Measurements from ENCODE around the gene GPRASP3. TPM values are rescaled to one million over a fixed set of nuclear protein-coding genes. Genes with fewer than 3 reads are reported as not detected.
"Not testable (repeated sequence)": the region's sequence is repeated elsewhere in the genome, so short reads cannot be mapped to it uniquely, and the experiment has no call there.

The GPRASP3 gene, protein sequence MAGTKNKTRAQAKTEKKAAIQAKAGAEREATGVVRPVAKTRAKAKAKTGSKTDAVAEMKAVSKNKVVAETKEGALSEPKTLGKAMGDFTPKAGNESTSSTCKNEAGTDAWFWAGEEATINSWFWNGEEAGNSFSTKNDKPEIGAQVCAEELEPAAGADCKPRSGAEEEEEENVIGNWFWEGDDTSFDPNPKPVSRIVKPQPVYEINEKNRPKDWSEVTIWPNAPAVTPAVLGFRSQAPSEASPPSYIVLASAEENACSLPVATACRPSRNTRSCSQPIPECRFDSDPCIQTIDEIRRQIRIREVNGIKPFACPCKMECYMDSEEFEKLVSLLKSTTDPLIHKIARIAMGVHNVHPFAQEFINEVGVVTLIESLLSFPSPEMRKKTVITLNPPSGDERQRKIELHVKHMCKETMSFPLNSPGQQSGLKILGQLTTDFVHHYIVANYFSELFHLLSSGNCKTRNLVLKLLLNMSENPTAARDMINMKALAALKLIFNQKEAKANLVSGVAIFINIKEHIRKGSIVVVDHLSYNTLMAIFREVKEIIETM
- 3.7 TPM for polyA plus RNA-seq (2013, experiment 1 of 2; ENCODE audit: insufficient read length)
- 4.1 TPM for polyA plus RNA-seq (2013, experiment 2 of 2; ENCODE audit: insufficient read length)

DNA sequence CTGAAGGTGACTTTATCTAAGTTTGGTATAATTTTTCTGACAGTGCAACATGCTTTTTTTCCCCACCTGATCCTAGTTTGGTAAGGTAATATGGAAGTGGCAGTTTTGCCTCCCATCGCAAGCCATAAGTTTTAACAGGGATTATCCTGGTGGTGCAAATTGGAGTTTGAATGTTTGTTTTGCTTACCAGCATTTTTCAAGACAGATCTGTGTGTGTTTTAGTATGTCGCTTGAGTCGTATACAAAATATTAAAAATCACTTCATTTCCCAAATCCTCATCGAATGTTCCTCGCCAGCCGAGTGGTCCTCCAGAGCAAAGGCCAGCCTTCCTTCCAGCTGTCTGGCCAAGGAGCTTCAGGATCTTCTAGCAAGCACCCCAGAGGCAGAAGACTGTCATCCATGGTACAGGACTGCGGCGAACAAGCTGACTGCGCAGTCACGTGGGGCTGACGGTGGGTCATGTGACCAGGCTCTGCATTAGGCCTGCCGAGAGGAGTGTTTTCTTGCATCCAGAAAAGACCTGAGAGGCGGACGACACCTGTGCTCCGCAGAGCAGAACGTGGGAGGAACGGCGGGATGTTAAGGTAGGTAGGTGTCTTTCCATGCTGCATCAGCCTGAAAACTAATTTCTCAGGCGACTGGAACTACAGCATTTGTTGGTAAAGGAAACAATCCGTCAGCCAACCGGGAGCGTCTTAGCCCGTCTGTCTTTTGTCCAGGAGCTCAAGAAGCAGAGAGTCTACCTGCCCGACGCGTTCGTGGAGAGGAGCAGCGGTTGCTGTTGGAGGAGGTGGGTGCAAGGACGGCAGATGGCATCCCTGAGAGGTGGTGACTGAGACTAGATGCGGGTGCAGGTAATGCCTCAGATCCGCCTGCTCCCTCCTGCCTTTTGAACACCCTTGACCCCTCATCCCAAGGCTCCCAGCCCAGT, at the start of gene GPRASP3:
TSS of gene GPRASP3 (plus strand) at position 507 of the 932 bp plus-strand sequence. CDS start 28,253 bp downstream, outside the sequence.
- DNase-seq: peak; percentile 77

DNA sequence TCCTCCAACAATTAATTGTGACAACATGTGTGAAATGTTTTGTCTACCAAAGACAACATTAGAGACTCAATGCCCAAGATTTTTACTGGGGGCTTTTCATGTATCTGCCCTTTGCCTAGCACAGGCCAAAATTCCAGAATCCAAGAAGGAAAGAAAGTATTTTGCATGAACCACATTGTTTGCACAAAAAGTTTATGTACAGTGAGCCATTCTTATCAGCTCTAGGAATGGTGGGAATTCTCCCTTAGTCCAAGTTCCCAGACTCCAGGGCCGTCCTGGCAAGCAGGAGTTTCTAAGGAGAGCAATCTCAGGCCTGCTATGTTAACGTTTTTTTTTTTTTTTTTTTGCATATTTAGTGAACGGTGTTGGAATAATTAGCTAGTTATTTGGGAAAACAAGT, 47.7 kb upstream of the GPRASP3 start:
- peak; percentile 54 for DNase-seq

DNA sequence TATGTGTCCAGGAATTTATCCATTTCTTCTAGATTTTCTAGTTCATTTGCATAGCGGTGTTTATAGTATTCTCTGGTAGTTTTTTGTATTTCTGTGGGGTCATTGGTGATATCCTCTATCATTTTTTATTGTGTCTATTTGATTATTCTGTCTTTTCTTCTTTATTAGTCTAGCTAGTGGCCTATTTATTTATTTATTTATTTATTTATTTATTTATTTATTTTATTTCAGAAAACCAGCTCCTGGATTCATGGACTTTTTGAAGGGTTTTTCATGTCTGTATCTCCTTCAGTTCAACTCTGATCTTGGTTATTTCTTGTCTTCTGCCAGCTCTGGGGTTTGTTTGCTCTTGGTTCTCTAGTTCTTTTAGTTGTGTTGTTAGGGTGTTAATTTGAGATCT, 43.1 kb upstream of the GPRASP3 start:
- not testable (repeated sequence) for DNase-seq

DNA sequence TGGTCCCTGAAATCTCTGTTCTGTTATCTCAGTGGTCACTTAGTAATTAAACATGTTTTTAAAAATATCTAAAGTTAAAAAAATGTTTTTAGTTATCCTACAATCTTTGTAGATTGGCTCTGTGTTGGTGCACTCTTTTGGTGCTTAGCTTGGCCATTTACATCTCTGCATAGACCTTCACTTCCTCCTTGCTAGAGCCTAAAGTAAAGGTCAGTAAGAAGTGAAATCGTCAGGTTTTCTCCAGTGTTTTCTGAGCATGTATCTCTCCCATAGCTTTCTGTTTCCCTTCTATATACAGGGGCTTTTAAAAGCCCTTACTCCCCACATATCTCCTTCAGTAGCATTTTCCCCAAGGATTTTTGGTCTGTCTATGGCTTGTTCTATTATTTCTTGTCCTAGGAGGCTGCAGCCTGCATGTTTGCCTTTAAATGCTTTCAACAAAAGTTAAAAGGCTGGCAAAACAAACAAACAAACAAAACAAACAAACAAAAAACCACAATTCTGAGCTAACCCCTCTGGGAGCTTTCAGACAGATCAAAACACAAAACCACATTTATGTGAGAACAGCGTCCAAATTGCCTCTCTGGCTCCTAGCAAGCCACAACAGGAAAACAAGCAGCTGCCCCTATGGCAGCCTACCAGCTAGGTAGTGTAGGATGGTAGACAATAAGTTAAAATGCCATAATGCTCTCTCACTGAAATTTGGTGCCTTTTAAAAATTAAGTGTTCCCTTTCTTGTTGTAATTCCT, 35.6 kb upstream of the GPRASP3 start:
- DNase-seq: no peak

DNA sequence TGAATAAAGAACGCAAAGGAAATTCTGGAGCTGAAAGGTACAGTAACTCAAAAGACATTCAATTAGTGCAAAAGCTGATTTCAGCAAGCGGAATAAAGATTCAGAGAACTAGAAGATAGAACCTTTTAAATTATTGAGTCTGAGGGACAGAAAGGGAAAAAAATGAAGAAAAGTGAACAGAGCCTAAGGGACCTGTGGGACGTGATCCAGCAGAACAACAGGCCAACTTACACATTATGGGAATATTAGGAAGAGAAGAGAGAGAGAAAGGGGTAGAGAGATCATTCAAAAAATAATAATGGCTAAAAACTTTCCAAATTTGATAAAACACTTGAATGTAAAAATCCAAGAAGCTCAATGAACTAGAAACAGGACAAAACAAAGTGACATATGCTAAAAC, 25.8 kb upstream of the GPRASP3 start:
- no peak for DNase-seq

DNA sequence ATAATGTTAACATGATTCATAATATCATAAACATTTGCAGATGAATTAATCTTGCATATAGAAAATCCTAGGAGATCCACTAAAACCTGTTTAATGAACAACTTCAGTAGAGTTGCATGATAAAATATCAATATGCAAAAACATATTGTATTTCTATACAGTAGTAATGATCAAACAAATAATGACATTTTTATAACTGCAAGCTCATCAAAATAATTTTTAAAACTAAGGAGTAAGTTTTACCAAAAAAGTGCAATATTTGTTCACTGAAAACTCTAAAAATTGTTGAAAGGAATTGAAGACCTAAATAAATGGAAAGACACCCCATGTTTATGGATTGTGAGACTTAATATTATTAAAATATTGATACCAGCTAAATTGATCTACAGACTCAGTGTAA, 24.2 kb upstream of the GPRASP3 start:
- DNase-seq: no peak

DNA sequence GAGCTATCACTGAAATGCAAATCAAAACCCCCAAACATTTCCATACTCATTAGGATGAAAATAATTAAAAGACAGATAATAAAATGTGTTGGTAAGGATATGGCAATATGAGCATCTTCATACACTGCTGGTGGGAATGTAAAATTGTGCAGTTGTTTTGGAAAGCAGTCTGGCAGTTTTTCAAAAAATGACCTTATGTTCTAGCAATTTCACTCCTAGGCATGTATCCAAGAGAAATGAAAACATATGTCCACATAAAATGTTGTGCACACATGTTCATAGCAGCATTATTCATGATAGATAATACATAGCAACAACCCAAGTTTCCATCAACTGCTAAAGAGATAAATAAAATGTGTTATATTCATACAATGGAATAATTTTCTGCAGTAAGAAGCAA, 23.0 kb upstream of the GPRASP3 start:
- peak; percentile 62 for DNase-seq

DNA sequence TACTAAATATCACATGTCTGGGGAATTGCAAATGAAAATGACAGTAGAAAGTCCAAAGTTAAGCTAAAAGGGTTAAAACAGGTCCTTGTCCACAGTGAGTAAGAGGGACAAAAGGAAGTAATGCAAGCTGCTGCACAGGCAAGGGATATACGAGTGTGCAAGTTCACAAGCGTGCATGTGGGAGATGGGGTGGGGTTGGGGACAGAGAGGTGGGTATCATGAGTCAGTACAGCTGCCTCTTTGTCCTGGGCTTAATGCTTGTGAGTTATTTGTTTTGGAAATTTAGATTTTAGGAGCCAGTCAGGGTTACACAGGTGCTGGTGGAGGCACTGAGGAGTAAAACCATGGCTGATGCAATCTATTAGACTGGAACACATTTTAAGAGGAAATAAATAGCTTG, 11.6 kb upstream of the GPRASP3 start:
- DNase-seq: no peak

DNA sequence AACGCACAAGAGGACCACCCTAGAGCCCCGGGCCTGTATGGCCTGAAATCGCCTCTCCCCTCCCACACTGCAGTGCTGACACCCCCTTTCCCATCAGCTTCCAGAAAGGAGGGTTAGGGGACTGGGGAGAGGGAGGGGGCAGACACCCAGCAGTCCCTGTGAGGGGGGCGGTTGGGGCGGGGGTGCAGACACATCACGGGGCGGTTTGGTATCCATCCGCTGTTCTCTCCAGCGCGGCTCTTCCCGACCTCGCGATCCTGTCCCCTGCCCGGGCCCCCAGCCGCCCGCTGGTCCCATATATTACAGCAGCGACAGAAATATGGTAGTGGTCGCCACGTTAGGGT, 8.7 kb upstream of the GPRASP3 start:
- peak; percentile 3 for DNase-seq

DNA sequence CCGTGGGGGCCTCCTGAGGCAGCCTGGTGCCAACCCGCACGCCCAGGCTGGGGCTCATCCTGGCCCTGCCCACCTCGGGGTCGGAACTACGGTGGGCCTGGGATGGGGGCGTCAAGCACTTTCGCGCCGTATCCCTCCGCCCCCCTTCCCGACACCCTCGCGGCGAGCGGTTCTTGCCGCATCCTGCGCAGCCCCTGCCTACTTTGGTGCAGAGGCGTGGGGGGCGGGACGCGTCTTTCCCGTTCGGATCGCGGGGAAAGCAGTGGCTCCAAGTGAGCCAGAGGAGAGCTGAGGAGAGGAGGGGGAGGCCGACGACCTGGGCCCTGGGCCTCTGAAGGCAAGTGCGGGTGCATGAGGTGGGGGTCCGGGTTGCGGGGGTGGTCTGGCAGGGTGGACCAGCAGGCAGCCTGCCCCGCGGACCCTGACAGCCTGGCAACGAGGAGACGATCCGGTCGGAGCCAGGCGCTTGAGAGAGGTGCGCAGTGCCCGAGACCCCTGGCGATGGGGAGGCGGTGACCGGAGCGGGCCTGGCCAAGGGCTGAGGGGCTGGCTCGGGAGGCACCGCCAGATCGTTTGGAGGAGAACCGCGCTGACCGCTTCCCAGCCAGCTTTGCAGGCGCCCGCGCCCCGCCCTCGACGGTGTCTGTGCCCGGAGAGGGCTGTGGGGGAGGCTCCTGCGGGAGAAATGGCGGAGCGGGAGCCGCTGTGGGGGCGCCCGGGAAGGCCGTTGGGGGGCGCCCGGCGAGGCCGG, 8.2 kb upstream of the GPRASP3 start, which contains the start of gene GPRASP2:
TSS of gene GPRASP2 (plus strand) at position 233 of the 751 bp plus-strand sequence. CDS start 2,422 bp downstream, outside the sequence.
- DNase-seq: peak; percentile 22

DNA sequence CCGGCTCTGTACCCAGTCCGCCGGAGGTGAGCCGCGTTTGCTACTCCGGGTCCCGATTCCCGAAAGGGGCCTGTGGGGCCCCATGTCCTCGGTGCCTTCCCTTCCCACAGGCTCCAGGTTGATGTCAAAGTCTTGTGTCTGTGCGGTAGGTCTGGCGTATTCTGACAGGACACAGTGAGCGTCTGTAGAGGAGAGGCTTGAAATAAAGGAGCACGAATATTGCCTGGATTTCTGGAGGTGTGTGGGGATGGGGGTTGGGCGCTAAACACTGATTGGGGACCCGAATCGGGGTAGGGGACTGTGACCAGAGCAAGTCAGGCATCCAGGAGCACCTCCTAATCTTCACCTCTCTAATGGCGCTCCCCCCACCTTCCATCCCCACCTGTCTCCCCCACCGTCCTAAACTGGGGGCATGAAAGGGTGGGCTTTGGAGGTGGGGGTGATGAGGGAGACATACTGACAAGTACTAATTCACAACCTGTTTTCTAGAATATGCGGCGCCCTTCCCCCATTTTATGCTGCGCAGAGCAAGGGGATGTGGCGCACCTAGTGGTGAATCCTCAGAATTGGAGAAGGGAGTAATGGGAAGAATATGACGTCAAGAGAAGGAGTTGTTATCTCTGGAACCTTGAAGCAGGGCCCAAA, 7.4 kb upstream of the GPRASP3 start:
- peak; percentile 57 for DNase-seq

DNA sequence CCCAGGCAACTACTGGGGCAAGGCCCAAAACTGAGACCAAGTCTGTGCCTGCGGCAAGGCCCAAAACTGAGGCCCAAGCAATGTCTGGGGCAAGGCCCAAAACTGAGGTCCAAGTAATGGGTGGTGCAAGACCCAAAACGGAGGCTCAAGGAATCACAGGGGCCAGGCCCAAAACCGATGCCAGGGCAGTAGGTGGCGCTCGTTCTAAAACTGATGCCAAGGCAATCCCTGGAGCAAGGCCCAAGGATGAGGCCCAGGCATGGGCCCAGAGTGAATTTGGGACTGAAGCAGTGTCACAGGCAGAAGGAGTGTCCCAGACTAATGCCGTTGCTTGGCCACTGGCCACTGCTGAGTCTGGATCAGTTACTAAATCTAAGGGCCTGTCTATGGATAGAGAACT, 5.5 kb upstream of the GPRASP3 start:
- DNase-seq: no peak

DNA sequence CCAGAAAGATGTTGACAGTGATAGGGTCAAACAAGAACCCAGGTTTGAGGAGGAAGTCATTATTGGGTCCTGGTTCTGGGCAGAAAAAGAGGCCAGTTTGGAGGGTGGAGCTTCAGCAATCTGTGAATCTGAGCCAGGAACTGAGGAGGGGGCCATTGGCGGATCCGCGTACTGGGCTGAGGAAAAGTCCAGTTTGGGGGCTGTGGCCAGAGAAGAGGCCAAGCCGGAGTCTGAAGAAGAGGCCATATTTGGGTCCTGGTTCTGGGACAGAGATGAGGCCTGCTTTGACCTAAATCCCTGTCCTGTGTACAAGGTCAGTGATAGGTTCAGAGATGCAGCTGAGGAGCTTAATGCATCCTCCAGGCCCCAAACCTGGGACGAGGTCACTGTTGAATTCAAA, 4.6 kb upstream of the GPRASP3 start:
- no peak for DNase-seq

DNA sequence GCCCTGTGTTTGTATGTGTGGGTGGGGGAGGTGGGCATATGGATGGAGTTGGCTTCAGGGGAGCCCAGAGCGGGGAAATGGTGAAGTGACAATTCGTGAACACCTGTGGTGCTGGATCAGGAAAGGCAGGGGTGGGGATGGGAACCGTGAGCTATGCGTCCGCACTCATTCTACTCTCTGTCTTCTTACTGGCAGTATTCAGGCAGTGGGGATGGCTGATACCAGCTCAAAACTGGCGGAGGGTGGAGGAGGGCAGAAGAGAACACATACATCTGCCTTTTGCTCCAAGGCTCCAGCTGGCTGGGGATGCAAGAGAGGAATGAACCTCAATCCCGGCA, 595 bp downstream of the GPRASP3 start:
- not testable (repeated sequence) for DNase-seq

DNA sequence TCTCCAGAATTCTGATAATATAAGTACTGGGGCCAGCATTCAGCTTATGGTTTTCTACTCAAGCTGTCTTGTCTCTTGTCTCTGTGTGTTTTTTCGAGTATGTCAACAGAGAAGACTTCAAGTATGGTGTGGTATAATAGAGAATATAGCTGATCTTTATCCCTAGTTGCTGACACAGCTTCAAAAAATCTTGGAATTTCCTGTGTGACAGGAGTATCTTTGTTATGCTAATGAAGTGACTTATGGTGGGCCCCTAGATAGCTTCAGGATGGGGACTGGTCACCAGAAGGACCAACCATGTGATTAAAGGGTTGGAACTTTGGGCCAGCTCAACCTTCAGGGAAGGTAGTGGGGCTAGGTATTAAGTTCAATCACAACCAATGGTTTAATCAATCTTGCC, 2.9 kb downstream of the GPRASP3 start:
- DNase-seq: no peak

DNA sequence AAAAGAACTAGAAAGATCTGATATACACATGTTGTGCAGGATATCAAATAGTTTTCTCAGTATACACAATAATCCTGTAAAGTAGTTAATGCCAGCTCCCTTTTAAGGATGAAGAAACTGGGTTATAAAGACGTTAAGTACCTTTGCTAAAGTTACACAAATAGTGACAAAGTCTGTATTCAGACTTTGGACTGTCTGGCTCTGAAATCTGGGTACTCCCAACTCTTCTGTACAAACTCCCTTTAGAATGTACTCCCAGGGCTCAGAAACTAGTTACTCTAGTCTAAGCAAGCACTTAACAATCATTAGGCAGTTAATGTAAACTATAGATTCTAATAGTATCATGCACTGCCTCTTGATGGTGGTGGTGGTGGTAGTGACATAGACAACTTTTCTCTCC, 7.2 kb downstream of the GPRASP3 start:
- no peak for DNase-seq

DNA sequence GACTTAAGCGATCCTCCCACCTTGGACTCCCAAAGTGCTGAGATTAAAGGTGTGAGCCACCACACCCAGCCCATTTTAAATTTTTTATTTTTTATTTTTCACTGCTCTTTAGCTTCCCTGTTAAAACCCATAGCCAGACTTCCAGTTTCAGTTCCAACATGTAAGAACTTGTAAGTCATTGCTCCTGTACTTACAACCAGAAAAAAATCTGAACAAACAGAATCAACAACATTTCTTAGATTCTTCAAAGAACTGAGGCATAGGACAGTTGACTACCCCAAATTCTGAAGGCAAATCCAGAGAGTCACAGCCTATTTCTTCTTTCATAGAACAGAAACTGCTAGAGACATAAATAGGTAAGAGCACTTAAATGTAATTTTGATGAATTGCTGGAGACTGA, 8.1 kb downstream of the GPRASP3 start:
- no peak for DNase-seq

DNA sequence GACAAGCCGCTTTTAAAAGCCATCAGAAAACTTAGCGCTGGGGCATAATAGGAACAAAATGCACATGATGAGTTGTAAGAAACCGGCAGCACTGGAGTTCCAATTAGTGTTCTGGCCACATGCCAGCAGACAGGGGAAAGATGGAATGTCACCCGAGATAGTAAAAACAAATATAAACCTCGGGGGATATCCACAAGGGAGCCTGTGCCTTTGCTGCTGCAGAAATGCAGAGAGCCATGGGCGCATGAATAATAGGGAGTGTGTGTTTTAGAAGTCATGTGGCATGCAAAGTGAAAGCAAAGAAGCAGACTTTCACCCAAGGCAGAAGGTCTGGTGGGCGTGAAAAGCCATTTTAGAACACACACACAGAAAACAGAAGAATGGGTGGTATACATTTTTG, 19.1 kb downstream of the GPRASP3 start:
- DNase-seq: peak; percentile 39

DNA sequence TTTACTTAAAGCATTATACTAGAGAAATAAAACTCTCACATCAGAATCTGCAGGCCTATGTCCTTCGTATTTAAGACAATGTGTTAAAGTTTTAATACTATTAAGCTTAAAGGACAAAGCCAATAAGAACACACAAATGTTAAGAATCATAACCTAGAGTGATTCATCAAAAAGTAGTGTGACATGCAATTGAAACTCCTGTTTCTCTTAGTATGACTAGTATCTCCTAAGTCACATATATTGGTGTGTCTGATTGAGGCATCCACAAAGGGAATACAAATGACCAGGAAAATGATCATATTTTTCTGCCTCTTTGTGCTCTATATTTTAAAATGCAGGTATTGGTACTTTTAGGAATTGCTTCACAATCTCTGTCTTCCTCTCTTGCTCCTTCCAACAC, 23.8 kb downstream of the GPRASP3 start:
- DNase-seq: no peak

DNA sequence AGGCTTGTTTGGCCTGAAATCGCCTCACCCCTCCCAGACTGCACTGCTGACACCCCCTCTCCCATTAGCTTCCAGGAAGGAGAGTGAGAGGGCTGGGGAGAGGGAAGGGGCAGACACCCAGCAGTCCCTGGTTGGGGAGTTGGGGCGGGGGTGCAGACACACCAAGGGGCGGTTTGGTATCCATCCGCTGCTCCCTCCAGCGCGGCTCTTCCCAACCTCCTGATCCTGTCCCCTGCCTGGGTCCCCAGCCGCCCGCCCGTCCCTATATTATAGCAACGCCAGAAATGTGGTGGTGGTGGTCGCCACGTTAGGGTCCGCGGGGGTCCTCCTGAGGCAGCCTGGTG, 24.9 kb downstream of the GPRASP3 start:
- DNase-seq: no peak

DNA sequence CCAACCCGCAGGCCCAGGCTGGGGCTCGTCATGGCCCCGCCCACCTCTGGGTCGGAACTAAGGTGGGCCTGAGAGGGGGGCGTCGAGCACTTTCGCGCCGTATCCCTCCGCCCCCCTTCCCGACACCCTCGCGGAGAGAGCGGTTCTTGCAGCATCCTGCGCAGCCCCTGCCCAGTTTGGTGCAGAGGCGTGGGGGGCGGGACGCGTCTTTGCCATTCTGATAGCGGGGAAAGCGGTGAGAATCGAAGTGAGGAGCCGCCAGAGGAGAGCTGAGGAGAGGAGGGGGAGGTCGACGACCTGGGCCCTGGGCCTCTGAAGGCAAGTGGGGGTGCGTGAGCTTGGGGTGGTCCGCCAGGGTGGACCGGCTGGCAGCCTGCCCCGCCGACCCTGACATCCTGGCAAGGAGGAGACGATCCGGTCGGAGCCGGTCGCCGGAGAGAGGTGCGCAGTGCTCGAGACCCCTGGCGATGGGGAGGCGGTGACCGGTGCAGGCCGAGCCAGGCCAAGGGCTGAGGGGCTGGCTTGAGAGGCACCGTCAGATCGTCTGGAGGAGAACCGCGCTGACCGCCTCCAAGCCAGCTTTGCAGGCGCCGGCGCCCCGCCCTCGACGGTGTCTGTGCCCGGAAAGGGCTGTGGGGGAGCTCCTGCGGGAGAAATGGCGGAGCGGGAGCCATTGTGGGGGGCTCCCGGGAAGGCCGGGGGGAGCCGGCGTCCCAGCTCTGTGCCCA, 25.5 kb downstream of the GPRASP3 start:
- DNase-seq: peak; percentile 18
